NCI-H446 treated with DMSO at 0.1 percent for 48 hours (cell line): Measurements from ENCODE around the gene ADGRA1.
"Not testable (repeated sequence)": the region's sequence is repeated elsewhere in the genome, so short reads cannot be mapped to it uniquely, and the experiment has no call there.

ENCODE experiments used
- DNase-seq: peaks from one replicate; lab custom pipeline; 2025; lab: John Stamatoyannopoulos, UW

ADGRA1 gene

GRCh38 chr10:133163889-133164815 is 76.4 kb downstream of the ADGRA1 start:
- DNase-seq = no peak

- DNase-seq = no peak
These were observed 77.3 kb downstream of the ADGRA1 start for GRCh38 chr10:133164816-133165555.

- DNase-seq = no peak
These were observed 78.1 kb downstream of the ADGRA1 start for GRCh38 chr10:133165556-133166503.

GRCh38 chr10:133166504-133166827 is 78.7 kb downstream of the ADGRA1 start:
- DNase-seq = no peak

GRCh38 chr10:133166828-133167692 is 79.3 kb downstream of the ADGRA1 start:
- no peak for DNase-seq

- no peak for DNase-seq
These were observed 80.2 kb downstream of the ADGRA1 start for GRCh38 chr10:133167693-133168616.

- no peak for DNase-seq
These were observed 80.9 kb downstream of the ADGRA1 start for GRCh38 chr10:133168617-133169031.

GRCh38 chr10:133169173-133169947 is 81.6 kb downstream of the ADGRA1 start:
- DNase-seq = no peak

- DNase-seq = no peak
These were observed 82.4 kb downstream of the ADGRA1 start for GRCh38 chr10:133170092-133170491.

GRCh38 chr10:133173860-133174640 is 86.3 kb downstream of the ADGRA1 start:
- no peak for DNase-seq

GRCh38 chr10:133174689-133175263 is 87.1 kb downstream of the ADGRA1 start:
- no peak for DNase-seq

GRCh38 chr10:133175624-133176023 is 87.9 kb downstream of the ADGRA1 start:
- DNase-seq = not testable (repeated sequence)

GRCh38 chr10:133176546-133176945 is 88.8 kb downstream of the ADGRA1 start:
- no peak for DNase-seq

GRCh38 chr10:133177380-133178157 is 89.8 kb downstream of the ADGRA1 start:
- DNase-seq = no peak

GRCh38 chr10:133178357-133179127 is 90.8 kb downstream of the ADGRA1 start:
- no peak for DNase-seq

- no peak for DNase-seq
These were observed 91.4 kb downstream of the ADGRA1 start for GRCh38 chr10:133179128-133179520.
